HG03139 (cell line): ENCODE results near the gene GANC.
"Not testable (repeated sequence)": the region's sequence is repeated elsewhere in the genome, so short reads cannot be mapped to it uniquely, and the experiment has no call there.

ENCODE experiments used
- ATAC-seq: cut with Tn5 transposase; IDR thresholded peaks from one replicate; pipeline ENCODE4 v1.9.1; 2021; ENCODE audit not compliant: unreplicated experiment

GANC gene, protein sequence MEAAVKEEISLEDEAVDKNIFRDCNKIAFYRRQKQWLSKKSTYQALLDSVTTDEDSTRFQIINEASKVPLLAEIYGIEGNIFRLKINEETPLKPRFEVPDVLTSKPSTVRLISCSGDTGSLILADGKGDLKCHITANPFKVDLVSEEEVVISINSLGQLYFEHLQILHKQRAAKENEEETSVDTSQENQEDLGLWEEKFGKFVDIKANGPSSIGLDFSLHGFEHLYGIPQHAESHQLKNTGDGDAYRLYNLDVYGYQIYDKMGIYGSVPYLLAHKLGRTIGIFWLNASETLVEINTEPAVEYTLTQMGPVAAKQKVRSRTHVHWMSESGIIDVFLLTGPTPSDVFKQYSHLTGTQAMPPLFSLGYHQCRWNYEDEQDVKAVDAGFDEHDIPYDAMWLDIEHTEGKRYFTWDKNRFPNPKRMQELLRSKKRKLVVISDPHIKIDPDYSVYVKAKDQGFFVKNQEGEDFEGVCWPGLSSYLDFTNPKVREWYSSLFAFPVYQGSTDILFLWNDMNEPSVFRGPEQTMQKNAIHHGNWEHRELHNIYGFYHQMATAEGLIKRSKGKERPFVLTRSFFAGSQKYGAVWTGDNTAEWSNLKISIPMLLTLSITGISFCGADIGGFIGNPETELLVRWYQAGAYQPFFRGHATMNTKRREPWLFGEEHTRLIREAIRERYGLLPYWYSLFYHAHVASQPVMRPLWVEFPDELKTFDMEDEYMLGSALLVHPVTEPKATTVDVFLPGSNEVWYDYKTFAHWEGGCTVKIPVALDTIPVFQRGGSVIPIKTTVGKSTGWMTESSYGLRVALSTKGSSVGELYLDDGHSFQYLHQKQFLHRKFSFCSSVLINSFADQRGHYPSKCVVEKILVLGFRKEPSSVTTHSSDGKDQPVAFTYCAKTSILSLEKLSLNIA (N-terminal part only)

DNA sequence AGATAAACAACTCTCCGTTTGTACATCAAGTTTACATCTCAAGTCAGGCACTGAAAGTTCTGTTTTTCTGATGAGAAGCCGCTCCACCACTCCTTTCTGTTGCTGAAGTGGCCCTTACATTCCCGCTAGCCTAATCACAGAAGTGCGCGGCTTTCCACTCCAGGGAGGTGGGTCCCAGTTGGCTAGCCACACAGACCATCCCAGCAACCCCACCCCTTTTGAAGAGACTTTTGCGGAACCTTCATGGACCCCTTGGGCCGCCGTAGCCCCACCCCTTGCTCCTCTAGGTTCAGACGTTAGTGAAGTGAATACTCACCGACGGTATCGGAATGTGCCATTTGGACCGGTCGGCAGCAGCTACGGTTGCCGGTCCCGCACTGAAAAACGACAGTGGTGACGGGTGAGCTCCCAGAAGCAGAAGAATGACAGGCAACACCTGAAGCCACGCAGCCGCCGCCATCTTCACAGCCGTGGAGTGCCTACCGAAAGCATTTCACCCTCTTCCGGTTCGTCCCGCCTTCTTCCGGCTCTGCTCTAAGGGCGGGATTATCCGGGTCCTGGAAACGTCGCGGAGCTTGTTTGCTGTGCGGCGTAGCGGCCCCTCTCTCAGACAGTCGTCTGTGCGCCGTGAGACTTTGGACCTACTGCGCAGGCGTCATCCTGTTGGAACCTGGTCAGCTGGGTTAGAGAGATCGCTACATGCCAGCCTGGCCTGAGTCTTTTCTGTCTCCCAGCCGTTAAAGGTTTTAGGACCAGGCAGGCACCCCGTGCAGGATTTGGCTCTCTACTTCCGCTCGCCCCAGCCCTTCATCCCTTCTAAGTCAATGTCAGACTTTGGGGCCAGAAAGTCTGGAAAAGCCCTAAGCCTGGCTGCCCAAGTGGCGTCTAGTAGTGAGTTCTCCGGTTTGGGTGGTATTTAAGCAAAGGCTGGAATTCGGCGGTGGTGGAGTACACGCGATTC, at the start of gene GANC, which contains the start of gene TMEM87A:
Gene GANC, plus strand, starts transcription at position 263 of the 961 bp plus-strand sequence. CDS start 1,281 bp downstream, outside the sequence.
Gene TMEM87A, minus strand, starts transcription at position 495 of the 961 bp plus-strand sequence. Its CDS starts 35 bp downstream, at position 460.
- peak; percentile 84 for ATAC-seq

DNA sequence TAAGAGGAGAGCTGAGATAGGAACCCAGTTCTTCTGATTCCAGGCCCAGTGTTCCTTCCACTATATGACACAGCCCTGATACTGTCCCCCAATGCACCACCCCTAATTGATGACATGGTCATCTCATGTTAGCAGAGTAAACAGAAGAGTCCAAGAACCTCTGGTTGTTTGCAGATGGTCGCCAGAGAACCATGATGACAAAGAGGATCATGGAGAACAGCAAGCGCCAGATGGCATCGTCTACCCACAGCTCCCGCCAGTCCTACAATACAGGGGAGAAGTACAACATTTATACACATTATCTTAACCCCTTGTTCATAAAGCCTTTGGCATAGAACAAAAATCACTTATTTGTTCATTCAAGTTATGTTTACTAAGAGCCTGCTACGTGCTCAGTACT, 46.4 kb upstream of the GANC start:
- no peak for ATAC-seq

DNA sequence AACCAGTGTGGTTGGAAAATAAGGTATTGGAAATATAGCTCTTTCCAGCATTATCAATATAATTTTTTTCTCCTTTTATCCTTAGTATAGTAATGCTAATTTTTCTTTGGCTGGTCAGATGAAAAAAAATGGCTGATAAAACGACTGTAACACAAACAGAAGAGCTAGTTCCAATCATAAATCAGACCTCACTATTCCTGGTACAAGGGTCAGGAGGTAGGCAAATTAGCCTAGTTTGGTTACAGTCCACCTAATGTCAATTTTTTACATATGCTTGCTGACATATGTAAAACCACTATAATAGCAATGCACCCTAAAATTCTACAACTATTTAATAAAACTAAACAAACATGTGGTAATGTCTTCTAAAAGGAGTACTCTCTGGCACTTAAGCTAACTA, 45.0 kb upstream of the GANC start:
- ATAC-seq = no peak

DNA sequence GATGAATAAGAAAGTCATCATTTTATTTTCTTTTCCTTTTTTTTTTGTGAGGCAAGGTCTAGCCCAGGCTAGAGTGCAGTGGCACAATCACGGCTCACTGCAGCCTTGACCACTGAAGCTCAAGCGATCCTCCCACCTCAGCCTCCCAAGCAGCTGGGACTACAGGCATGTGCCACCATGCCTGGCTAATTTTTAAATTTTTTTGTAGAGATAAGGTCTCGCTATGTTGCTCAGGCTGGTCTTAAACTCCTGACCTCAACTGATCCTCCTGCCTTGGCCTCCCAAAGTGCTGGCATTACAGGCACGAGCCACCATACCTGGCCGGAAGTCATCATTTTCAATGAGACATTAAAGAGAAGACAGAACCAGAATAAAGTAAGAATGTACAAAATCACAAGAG, 44.0 kb upstream of the GANC start:
- not testable (repeated sequence) for ATAC-seq

DNA sequence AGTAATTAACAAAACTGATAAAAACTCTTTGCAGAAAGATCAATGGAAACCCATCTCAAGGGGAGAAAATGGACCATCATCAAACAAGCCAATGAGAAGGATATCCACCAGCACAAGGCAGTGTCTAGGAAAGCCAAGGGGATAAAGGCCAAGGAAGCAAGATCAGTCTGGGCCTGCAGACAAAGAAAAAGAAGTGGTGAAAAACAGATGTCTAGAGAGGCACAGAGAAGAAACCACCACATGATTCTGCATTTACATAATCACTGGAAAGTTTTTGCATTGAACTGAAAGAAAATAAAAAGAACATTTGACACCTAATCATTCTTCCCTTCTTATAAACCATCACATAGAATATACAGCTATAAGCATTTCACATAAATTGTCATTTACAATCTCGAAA, 41.9 kb upstream of the GANC start:
- no peak for ATAC-seq

DNA sequence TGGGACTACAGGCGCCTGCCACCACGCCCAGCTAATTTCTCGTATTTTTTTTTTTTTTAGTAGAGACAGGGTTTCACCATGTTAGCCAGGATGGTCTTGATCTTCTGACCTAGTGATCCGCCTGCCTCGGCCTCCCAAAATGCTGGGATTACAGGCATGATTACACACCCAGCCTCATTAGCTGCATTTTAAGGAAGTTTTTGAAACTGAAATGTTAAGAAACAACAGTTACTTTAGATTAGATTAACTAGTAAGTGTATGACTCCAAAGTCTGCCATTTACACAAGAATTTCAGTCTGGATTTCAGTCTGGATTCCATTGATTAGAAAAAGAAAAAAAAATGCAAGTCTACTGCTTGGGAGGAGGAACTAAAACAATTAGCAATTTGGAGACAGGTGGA, 40.4 kb upstream of the GANC start:
- no peak for ATAC-seq

DNA sequence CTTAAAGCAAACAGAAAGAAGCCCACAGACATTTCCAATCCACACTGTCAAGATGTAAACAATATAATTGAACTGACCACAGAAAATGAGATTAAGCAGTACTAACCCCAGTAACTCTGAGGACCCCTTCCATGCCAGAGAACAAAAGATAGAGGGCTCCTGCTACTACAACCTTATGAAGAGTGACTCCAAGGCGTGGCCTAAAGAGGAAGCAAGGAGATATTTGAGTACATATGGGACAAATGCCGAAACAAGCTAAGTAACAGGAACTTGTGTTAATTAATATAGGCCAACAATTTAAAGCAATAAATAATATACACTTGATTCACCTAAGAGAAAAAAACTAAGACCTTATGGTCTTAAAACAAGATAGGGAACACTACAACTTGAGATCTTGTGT, 39.9 kb upstream of the GANC start:
- ATAC-seq = no peak

DNA sequence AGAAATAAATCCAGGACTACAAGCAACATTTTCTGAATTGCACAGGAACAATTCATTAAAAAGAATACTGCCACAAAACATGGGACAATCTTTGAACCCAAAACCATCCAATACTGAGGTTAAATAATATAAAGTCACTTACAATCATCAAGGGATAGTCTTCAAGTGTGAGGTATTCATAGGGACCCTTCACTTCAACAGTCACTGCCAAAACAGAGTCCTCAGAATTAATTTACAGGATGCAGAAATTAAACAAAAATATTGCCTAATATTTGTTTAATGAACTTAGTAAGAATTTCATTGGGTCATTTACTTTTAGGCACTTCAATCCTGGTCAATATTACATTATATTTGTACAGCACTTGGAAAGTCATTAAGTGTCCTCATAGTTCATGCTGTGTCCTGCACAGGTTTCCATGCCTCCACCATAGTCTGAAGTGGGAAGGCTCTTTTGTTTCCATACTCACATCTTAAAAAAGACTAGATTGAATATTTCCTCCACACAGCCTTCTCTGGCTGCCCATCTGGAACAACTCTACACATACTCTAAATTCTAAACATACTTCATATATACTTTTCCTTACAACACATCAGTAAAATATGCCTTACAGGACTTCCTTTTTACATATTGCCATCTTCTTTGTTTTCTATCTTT, 33.3 kb upstream of the GANC start:
- ATAC-seq = no peak

DNA sequence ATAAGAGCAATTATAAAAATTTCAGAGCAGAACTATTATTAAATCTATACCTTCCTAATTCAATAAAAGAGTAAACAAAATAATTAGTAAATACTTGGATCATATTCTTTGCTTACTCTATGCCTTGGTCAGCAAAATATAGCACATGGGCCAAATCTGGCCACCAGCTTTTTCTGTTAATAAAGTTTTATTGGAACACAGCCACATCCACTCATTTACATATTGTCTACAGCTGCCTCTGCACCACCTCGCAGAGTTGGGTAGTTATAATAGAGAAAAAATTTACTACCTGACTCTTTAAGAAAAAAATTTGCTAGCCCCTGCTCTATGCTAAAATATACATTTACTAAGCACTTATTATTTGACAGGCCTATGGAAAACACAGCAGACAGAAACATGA, 32.2 kb upstream of the GANC start:
- ATAC-seq = no peak

DNA sequence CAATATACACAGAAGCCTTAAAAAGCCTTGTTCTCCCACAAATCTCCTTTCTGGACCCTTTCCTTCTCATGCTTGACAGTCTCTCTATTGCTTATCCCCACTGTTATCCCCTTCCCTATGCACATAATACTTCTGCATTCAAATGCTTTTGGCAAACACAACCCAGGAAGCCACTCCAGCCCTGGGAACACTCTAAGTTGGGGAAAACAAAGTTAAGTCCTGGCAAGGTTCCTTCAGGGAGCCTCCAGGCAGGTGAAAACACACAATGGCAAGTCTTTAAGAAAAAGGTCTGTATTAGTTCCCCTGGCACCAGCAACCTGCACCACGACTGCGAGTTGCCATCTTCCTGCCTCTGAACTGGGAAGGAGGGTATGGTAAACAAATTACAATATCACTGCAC, 19.7 kb upstream of the GANC start:
- no peak for ATAC-seq

DNA sequence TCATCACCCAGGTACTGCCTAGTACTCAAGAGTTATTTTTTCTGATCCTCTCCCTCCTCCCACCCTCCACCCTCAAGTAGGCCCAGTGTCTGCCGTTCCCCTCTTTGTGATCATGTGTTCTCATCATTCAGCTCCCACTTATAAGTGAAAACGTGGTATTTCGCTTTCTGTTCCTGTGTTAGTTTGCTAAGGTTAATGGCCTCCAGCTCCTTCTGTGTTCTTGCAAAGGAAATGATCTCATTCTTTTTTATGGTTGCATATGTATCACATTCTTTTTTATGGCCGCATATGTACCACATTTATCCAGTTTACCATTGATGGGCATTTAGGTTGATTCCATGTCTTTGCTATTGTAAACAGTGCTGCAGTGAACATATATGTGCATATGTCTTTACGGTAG, 8.2 kb upstream of the GANC start:
- ATAC-seq = no peak

DNA sequence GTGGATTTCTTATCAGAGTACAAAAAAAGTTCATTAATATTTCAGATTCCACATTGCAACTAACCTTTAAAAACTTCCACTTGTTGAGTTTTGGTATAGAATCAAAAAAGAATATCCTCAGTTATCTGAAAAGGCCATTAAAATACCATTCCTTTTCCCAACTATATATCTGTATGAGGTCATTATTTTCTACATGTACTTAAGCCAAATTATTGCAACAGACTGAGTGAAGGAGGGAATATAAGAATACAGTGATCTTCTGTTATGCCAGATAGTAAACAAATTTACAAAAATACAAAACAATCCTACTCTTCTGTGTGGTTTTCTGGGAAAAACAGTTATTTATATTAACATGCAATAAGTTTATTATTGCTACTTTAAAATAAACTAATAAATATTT, 5.7 kb upstream of the GANC start:
- no peak for ATAC-seq

DNA sequence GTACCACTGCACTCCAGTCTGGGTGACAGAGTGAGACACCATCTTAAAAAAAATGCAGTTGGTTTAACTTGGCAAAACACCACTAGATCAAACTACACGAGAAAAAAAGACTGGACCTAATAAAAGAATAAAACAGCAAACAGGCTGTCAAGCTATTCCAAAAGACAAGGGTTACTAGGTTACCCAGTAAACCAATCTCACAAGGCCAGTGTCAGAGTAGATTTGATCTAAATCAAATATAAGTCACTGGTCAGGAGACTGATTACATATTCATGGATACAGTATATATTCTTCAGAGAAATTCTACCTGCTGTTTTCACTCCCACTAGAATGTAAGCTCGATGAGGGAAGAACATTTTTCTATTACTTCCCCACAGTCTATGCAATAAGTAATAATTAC, 2.5 kb upstream of the GANC start:
- no peak for ATAC-seq

DNA sequence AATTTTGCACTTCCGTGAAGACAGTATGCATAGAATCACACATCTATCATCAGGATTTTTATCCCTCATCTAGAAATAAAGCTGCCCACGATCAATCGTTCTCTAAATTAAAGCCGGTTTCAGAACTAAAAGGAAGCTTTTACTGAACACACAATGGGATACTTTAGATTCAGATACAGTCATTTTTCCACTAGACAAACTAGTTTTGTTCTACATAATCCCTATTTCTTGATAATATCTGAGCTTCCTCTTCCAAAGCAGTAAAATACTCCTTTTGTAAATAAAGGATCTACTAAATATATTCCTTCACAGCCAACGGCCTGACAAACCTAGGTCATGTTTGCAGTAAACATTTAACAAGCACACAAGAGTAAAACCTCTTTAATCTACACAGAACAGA, 2.0 kb upstream of the GANC start:
- no peak for ATAC-seq

DNA sequence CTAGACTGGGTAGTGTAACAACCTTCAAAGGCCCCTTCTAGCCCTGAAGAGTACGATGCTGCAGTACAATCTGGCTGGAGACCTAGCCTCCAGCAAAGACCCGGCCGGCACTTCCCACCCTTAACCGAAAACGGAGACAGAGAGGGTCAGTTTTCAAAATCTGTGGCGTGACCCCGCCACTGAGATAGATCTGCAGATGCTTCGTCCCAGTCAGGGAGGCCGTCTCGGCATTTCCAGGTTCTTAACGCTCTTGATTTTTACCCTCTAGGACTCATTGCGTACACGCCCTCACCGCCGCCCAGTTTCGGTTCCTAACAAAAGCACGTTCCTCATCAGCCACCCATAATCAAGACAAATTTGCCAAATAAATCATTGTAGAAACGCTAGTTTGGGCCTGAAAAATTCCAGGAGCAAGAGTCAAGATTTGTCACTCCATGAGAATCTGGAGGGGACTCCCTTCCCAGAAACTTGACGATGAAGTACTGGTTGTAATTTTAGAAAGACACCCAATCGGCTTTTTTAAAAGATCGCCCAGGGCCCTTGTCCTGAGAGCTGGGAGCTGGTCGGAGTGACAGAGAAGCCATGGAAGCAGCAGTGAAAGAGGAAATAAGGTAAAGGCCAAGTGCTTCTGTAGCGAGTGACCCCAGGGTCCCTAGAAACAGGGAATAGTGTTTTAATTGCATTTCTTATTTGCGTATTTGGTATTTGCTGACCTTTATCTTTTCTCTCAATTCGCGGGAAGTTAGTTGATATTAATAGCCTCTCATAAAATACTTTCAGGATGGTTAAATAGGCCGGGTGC, 1.1 kb downstream of the GANC start:
- ATAC-seq = peak; percentile 27

DNA sequence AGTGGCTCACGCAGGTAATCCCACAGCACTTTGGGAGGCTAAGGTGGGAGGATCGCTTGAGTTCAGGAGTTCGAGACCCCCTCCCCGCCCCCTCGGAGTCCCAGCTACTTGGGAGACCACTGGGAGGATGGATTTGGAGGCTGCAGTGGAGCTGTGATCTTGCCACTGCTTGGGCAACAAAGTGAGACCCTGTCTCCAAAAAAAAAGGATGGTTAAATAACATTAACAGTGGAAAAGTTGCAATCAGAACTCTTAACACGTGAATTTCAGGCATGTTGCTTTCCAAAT, 1.6 kb downstream of the GANC start:
- ATAC-seq = no peak

DNA sequence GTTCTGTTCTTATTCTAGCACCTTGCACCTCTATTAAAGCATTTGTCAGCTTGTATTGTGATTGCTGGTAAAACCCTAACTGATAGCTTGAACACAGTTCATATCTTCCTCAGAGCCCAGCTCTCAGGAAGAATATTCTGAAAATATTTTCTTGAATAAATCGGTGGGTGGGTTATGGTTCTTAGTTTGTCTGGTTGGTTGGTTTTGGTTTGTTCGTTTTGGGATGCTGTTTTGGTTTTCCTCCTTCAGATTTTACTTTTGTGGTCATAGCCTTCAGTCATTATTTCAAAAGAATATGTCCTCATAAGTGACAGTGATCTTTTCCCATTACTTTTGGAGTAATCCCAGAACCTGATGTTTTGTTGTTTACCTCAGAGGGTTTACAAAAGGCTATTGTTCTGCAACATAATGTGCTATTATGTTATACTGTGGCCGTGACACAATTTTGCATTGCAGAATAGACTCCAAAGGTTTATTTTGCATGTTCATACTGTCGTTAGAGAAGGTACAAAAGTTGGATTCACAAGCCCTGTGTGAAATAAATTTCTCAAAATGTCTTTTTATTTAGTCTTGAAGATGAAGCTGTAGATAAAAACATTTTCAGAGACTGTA, 2.9 kb downstream of the GANC start:
- ATAC-seq = no peak

DNA sequence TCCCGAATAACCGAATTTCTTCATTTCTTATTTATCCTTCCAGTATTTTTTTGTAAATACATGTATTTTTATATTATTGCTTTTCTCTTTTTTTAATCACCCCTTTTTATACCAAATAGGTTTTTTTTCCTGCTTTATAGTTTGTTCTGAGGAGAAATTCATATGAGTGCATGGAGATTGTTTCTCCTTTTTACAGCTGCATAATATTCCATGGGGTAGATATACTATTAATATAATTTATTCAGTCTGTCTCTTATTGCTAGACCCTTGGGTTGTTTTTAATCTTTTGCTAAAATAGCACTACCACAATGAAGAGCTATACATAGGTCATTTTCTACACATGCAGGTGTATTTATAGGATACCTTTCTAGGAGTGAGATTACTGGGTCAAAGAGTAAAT, 3.8 kb downstream of the GANC start:
- no peak for ATAC-seq

DNA sequence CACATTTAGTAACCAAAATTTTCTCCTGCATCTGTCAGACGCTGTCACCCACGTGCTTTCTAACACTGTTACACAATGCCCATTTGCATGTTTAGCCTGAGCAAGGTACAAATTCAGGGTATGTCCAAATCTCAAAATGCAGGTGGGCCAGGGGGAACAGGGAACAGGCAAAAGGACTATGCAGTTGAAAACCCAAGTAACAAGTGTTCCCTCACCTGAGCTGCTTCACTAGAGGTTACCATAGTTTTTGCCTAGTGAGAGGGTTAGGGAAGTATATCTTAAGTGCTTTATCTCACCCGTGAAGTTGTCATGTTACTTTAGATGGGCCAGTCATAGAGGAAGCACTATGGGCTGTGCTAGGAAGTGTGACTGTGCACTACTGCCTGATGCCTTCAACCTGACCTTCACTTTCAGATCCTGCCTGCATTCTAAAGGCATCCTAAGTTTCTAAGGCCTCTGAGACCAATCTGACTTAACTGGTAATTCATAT, 6.3 kb downstream of the GANC start:
- no peak for ATAC-seq
